ENCODE results near the gene CHSY1. TPM values are rescaled to one million over a fixed set of nuclear protein-coding genes. Genes with fewer than 3 reads are reported as not detected.

CHSY1 gene
- total and polyA plus RNA-seq, 10 of the 15 experiments (the other 5 are each of a cell fraction or from before 2014, with no cell fraction given), result 1.4 to 31.2 (median 10.5) TPM

GRCh38 chr15:101242999-101243336 is 8.9 kb downstream of the CHSY1 start:
- SMC1A ChIA-PET (ENCODE audit: uncharacterized antibody, unreplicated experiment), result interaction anchor here (0.7 to 10.3 kb wide), 15 partner anchors 9 to 407 kb away, joined by 3 to 119 read pairs (median 5); partner anchors contain the start of gene CHSY1
- RAD21 ChIA-PET (ENCODE audit: unreplicated experiment), result interaction anchor here (0.8 to 1.9 kb wide), 8 partner anchors 9 to 116 kb away, joined by 3 to 7 read pairs (median 4); partner anchors contain the start of gene CHSY1
- Histone ChIP-seq H3K36me3 (ENCODE audit: control insufficient read depth in 2 of 2, insufficient read depth in 2 of 2, low read length in 1 of 2) (peaks cover 0 to 6% of the 10 kb centered on the region in 2 experiments; a peak in 1 of 4 replicates), H3K79me2 (ENCODE audit: control insufficient read depth, insufficient read depth, low read length) (peaks cover 98% of the 10 kb centered on the region), H3K4me1 (ENCODE audit: control insufficient read depth, insufficient read depth, low read length) (peaks cover 43% of the 10 kb centered on the region), H3K4me3 (peak overlapping the region; percentile 44), H3K27me3 (replicated peaks in 1 of 2; ENCODE audit: control insufficient read depth in 2 of 2, insufficient read depth in 2 of 2, low read length in 1 of 2) (no peaks in the 10 kb centered on the region), H3K27ac (ENCODE audit: control insufficient read depth, insufficient read depth) (peak overlapping the region; percentile 69), H3K9me3 (replicated peaks; ENCODE audit: control insufficient read depth, insufficient read depth, low read length) (no peaks in the 10 kb centered on the region), H3K9ac (ENCODE audit: control insufficient read depth, insufficient read depth, low read length) (no peak overlapping the region), H2AFZ (ENCODE audit: control insufficient read depth, low read depth, low read length) (no peak overlapping the region; the same call in 1 of the 2 replicates), H3K4me2 (ENCODE audit: control insufficient read depth, insufficient read depth) (peak overlapping the region; percentile 30), H4K20me1 (ENCODE audit: control insufficient read depth, insufficient read depth) (no peaks in the 10 kb centered on the region; the same call in 1 of the 2 replicates)
- intact Hi-C loops (cut with micrococcal nuclease; ENCODE audit: unreplicated experiment) (loop anchor here (2.0 kb wide), 1 partner anchor 44 kb away; no protein-coding TSS in a partner anchor), in situ Hi-C loops (cut with MboI) (no loop called here)
- no peak for ATAC-seq
- POLR2A ChIA-PET, result interaction anchor here (1.7 to 2.9 kb wide), 4 partner anchors 9 to 118 kb away, joined by 5 to 11 read pairs (median 8); partner anchors contain the start of gene CHSY1
- CTCF ChIA-PET, result interaction anchor here (0.6 to 4.5 kb wide), 10 partner anchors 9 to 153 kb away, joined by 3 to 34 read pairs (median 5); partner anchors contain the start of gene CHSY1
- BruUV-seq (replicated peaks), result no TSS peak
- 61% methylated on average over 6 of the region's 6 CpGs for WGBS (ENCODE audit: insufficient coverage, insufficient replicate concordance, low lambda C conversion rate, missing lambda C conversion rate)
- TF ChIP-seq JUND (IDR thresholded peaks at IDR 0.05; ENCODE audit: low read depth, low read length) (no peak), MTA2 (IDR thresholded peaks at IDR 0.05; ENCODE audit: low read depth) (peak; percentile 8; the same call in 1 of the 2 replicates), IKZF2 (IDR thresholded peaks at IDR 0.05) (peak in 1 of 2 experiments; percentile 0; a peak in 1 of 4 replicates), E2F8 (IDR thresholded peaks at IDR 0.05; ENCODE audit: low read depth, partially characterized antibody) (no peak)
- DNase-seq (ENCODE audit: low read depth, low spot score), result no peak
- no peak for FAIRE-seq

Data from GM12878 (cell line).